GM21390 (cell line): ENCODE results near the gene NFATC3.

Experiments used
- ATAC-seq: cut with Tn5 transposase; IDR thresholded peaks from one replicate; pipeline ENCODE4 v1.9.1; 2021; ENCODE audit not compliant: unreplicated experiment

The NFATC3 gene

GRCh38 chr16:68072038-68072695 lies 13.0 kb upstream of the NFATC3 start:
- no peak for ATAC-seq

DNA sequence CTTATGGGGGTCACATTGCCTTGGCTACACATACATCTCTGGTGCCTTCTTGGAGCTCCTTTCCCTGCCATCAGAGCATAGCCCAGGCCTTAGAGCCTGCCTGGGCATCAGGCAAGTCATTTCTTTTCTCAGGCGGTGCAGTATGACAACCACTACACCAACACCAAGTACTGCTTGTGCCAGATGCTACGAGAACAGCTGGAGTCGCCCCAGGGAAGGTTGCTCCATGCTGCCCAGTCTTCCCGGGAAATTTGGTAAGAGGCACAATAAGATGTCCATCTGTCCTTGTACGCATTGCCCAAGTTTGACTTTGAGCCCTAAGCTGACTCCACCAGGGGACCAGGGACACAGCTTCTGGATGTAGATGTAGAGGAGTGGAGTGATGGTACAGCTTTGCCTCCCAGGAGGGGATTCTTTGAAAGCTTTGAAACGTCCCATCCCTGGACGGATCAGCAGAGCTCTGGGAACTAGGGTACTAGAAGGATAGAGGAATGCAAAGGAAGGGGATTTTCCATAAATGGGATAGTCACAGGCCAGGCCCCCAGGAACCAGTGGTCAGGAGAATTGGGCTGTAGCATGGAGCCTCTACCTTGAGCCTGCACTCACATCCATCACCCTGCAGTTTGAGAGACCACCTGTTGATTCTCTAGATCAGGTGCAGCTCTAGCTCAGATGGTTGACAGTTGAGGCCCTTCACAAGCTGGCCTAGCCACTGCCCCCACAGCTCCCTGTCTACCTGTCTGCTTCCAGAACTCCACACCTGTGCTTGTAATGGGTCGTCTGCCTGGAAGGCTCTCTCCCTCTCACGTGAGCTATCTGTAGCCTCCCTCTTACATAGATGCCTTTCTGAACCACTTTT lies 11.0 kb upstream of the NFATC3 start:
- peak; percentile 3 for ATAC-seq

DNA sequence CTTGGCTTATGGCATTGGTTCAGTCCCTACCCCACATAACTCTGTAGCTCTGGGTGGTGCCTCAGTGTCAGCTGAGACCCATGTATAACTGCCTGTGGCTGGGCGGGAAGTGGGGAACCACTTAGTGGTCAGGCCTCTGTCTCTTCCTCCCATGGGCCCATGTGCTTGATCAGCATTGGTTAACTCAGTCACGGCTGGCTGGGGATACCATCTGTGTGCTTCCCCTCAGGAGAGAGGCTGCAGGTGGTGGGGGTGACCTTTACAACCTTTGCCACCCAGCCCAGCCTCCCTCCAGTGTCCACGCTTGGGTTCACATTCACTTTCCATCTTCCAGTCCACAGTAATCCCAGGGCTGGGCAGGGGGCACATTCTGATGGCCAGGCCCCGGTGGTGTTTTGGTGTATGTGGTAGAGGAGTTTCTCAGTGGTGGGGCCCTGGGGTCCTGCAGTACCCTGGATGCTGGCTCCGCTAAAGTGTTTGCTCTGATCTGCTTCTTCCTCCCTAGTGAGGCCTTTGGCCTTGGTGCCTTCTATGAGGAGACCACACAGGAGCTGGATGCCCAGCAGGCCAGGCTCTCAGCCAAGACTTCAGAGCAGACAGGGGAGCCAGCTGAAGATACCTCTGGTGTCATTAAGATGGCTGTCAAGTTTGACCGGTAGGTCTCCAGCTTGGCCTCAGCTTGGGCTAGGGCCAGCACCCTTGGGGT lies 10.2 kb upstream of the NFATC3 start:
- peak; percentile 75 for ATAC-seq

DNA sequence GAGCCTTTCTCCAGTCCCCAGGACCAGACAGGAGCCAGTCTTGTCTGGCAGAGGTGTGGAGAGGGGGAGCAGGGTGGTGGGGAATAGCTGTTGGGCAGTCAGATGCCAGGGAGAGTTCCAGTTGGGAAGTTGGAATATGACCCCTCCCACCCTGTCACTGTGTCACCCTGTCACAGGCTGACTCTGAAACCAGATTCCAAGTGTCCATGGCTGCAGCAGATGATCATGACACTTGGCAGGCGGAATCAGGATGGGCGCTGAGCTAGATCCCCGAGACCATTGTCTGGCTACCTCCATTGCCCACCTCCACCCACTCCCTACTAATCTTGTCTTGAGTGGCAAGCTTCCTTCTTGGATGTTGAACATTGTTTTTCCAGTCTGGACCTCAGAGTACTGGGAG lies 9.2 kb upstream of the NFATC3 start:
- no peak for ATAC-seq

GRCh38 chr16:68076560-68076959 lies 8.6 kb upstream of the NFATC3 start:
- ATAC-seq = no peak

DNA sequence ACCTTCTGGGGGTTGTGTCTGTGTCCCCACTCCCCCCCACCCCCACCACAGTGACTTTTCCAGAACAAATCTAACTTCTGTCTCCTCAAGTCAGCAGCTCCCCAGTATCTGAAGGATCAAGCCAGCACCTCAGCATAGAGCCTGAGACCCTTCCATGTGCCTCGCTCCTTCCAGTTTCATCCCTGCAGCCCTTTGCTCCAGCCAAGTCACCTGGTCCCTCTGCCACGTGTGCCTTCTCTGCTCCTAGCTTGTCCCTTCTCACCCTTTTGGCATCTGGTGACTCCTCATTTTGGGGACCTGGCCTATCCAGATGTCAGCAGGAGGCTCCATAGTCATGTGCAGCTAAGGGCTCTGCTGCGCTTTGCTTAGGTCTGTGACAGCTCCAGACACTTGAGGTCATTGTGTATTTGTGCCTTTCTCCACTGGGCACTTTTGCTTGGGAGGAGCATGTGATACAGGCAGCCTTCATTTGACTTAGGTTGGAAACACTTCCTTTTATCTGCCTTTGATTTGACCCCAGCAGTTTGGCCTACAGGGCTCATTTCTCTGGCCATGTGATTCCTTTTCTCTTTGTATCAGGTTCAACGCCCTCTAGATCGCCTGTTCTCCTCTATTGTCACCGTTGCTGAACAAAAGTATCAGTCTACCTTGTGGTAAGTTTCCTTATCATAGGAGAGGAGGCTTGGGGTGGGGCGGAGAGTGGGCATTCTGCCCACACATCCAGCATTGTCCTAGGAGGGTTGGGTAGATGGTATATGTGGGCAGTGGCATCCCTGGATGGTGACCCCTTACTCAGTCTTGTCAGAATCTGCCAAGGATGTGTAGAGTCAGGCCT lies 7.1 kb upstream of the NFATC3 start:
- ATAC-seq = no peak

DNA sequence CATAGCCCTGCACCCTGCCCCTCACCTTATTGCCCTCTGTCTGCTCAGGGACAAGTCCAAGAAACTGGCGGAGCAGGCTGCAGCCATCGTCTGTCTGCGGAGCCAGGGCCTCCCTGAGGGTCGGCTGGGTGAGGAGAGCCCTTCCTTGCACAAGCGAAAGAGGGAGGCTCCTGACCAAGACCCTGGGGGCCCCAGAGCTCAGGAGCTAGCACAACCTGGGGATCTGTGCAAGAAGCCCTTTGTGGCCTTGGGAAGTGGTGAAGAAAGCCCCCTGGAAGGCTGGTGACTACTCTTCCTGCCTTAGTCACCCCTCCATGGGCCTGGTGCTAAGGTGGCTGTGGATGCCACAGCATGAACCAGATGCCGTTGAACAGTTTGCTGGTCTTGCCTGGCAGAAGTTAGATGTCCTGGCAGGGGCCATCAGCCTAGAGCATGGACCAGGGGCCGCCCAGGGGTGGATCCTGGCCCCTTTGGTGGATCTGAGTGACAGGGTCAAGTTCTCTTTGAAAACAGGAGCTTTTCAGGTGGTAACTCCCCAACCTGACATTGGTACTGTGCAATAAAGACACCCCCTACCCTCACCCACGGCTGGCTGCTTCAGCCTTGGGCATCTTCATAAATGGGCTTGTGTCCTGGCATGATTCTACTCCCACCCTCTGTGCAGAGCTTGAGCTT lies 6.3 kb upstream of the NFATC3 start:
- ATAC-seq = no peak

GRCh38 chr16:68079376-68079625 lies 5.9 kb upstream of the NFATC3 start:
- ATAC-seq = no peak

GRCh38 chr16:68079626-68080344 lies 5.4 kb upstream of the NFATC3 start:
- no peak for ATAC-seq

GRCh38 chr16:68081861-68082628 lies 3.1 kb upstream of the NFATC3 start:
- ATAC-seq = no peak

DNA sequence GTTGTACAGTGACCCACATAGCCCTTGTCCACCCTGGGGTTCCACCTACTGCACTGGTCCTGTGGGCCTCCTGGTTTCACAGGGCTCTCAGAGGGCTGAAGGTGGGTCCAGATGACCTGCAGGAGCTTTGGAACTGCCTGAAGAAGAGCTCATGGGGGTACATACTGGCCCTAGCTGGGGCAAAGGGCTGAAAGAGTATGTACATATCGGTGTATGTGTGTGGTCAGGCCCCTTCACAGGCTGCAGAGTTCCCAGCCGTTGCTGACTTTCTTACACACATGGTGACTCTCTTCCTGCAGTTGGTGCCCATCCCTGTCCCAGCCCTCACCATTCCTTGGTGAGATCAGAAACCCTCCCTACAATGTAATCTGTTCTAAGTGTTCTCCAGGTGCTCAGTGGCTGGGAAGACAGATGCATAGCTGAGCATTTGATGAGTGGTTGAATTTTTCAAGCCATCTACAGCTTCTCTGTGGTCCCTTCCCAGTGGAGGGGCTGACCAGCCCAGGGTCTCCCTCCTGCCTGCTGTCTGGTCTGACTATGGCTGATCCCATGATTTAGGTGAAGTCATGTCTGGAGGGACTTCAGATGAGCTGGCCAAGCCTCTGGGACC lies 2.4 kb upstream of the NFATC3 start:
- ATAC-seq = no peak

GRCh38 chr16:68083239-68083781 lies 1.9 kb upstream of the NFATC3 start:
- no peak for ATAC-seq

DNA sequence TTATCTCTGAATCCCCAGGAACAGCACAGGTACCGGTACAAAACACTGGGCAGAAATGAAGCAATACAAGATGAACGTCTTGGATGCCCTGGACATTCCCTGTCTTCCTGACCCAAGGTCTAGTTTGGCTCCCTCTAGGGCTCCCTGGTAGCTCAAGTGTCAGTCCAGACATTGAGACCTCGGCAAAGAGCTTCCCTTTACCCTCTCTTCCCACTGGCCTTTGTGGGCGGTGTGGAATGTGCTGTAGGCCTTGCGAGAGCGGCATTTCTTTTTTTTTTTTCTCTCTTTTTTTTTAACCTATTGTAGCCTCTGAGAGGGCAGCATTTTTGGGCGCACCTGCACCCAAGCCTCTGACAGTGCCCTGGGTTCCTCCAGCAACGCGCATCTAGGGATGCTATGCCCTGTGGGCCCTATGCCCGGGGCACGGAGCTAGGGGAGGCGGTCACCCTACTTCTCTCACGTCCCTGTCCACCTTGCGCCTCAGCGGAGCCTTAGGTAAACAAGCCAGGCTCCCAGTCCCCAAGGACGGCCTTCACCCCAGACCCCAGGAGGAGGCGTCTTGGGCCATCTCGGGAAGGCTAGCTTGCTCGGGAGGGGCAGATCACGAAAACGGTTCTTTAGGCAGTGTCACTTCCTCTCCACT lies 1.2 kb upstream of the NFATC3 start:
- no peak for ATAC-seq

DNA sequence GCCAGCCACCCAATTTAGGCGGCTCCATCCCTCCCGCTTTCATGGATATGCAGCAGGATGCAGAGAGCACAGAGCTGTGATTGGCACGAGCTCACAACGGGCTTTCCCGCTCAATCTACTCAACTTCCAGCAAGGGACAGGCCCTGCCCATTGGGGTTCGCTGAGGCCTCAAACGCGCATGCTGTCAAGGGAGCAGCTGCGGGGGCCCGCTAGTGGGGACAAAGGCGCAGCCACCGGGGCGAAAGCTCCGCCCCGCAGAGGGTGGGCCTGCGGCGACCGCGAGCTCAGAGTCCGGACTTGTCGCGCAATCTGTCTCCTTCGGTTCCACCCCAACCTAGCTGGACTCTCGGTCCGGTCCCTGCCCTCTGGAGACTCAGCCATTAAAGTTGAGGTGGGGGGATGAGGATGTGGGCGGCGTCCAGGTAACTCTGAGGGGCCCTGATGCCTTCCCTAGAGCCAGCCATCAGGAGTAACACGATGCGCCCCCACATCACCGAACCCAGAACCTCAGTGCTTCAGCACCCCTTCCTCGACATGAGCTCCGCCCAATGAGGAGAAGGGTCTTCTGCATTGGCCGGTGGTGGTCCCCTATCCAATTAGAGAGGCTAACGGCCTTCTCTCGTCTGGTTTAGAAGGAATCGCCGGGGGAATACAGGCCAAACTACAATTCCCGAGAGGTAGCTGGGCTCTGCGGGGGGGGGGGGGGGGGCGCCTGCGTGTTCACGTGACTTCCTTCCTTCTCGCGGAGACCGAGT lies 489 bp upstream of the NFATC3 start:
- peak; percentile 55 for ATAC-seq

DNA sequence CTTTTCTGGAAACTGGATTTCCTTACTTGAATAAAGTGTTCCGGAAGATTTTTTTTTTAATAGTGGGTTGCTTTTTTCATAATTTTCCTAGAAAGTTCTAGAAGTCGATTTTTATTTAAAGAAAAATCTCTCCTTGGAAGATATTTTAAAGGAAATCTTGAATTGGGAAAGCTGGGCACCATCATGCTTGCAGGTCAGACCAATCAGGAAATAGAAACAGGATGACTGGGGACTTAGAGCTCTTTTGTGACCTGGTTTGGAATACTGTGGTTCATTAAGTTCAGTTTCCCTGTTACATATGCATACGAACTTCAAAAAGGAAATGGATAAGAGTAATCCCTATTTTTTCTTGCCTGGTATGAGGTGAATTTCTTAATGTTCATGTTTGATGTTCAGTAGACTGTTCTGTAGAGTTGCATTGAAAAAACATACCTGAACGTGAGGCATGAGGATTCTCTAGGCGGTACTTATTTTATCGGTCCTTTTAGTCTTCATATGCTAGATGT lies 1.2 kb downstream of the NFATC3 start:
- ATAC-seq = no peak

- ATAC-seq = no peak
These were observed 1.7 kb downstream of the NFATC3 start for GRCh38 chr16:68086860-68087268.

- ATAC-seq = no peak
These were observed 2.5 kb downstream of the NFATC3 start for GRCh38 chr16:68087688-68088087.
